CD4-positive, alpha-beta T cell treated with Interleukin-6 for 4 hours (primary cell): ENCODE measurements around the gene ENTHD1.

Source experiments
- DNase-seq: peaks from one replicate; pipeline ENCODE4 v3.0.0-alpha.2; 2020; ENCODE audit warnings: mixed read lengths

The ENTHD1 gene

GRCh38 chr22:39727541-39727940 is 166.0 kb downstream of the ENTHD1 start:
- no peak for DNase-seq

GRCh38 chr22:39725351-39726035 is 168.1 kb downstream of the ENTHD1 start:
- no peak for DNase-seq

- DNase-seq, result no peak
Measured at GRCh38 chr22:39724857-39725256, 168.7 kb downstream of the ENTHD1 start.

DNA sequence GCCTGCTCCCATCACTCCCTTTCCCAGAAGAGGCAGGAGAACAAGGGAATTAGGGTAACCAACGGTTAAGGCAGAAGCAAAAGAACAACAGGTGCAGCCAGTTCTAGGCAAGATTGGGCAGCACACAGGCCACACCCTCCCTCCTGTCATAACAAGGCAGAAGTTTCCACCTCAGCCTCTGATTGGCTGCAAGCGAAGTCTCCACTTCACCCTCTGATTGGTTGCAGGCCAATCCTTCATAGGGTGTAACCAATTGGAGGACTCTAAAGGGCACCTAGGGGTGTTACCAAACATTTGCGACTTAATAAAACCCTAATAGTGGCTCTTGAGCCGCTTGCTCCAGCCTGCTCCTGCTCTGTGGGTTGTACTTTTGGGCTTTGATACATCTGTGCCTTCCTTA is 169.2 kb downstream of the ENTHD1 start:
- DNase-seq, result no peak

- no peak for DNase-seq
Measured at GRCh38 chr22:39723899-39724351, 169.6 kb downstream of the ENTHD1 start.

DNA sequence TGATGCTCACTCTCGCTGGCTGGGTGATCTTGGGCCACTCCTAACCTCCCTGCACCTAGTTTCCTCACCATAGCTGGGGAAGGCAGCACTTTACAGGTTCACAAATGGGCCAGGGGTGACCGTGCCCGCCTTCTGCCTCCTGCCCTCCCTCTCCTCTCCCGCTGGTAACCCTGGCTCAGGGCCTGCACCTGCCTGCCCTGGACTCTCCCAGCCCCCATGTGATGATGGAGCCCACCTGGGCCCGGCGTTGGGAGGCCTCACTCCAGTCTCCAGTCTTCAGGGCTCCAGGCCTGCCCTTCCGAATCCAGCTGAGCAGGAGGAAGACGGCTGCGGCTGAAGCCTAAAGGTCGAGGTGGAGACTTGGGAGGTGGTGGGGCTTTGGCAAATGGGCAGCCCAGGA is 170.1 kb downstream of the ENTHD1 start:
- no peak for DNase-seq

- DNase-seq, result no peak
Measured at GRCh38 chr22:39722501-39722900, 171.1 kb downstream of the ENTHD1 start.

DNA sequence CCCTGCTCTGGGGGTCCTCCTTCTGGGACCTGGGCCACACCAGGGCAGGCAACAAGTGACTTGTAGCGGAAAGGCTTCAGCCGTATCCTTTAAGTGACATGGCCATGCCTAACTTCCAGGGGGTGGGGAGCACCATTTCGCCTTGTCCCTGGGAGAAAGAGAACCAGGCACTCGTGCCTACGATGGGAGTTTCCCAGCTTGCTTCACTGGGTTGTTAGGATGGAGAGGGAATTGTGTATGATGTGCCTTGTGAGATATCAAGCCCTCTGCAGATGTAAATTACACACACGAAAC is 171.6 kb downstream of the ENTHD1 start:
- no peak for DNase-seq

GRCh38 chr22:39721206-39722031 is 172.1 kb downstream of the ENTHD1 start:
- DNase-seq, result no peak

DNA sequence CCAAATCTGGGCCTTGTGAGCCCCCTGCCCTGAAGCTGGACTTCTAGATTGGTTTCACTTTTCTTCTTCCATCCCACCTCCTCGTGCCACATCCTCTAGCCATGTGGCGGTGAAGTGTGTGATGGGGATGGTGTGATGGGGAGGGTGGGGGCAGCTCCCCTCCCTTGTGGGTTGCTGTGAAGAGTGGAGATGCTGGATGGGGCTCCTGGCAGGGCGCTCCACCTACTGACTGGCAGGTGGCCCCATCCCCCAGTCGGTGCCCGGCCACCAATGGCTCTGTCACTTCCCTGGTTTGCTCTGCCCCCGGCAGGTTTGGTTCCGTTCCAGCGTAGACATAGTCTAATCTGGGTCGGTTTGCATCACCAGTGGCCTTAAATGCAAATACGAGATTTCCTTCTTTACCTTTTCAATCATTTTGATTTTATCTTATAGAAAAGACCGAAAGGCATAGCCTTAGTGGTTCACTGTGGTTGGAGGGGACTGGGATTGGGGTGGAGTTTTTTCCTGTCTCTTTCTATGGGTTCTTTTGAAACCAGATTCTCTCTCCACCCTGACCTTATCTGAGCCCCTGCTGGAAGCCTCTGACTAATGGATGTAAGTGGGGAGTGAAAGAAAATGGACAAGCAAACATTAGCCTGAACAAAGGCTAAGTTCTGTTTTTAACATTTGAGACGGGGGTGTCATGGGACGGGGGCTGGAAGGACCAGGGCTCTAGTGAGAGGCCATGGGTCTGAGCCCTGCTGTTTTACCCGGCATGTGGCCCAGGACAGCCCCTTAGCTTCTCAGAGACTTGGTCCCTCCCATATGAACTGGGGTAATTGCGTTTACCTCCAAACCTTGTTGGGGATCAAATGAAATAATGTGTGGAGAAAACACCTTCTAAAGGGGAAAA is 173.8 kb downstream of the ENTHD1 start:
- no peak for DNase-seq

DNA sequence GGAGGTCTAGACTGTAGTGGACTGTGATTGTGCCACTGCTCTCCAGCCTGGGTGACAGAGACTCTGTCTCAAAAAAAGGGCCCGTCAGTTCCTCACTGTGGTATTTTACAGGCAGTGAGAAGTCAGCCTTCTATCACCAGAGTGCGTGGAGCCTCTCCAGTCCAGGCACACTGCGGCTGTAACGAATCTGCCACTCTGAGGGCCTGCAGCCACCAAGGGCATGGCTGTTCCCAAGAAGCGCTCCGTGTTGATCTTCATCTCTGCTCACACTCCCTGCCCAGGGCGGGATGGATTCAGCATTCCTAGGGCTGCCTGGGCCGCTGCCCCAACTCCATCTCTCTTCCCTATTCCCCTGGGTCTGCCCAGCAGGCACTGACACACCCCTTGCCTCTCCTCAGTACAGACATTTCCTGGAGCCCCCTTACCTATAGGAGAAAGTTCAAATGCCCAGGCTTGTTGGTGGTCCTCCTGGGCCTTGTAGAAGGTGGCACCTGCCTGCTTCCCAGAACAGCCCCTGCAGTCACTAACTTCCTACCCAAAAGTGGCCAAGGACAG is 174.6 kb downstream of the ENTHD1 start:
- no peak for DNase-seq

DNA sequence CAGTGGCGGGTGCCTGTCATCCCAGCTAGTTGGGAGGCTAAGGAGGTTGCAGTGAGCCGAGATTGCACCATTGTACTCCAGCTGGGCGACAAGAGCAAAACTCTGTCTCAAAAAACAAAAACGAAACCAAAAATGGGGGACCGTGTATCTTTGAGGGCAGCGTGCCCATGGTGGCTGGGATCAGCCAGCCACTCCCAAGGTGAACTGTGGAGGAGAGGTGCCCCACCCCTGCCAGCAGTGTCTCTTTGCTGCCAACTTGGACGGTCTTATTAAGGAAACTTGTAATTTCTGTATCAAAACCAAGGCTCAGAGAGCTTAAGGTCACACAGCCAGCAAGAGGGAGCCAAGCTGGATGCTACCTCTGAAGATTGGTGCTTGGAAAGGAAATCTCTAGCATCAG is 175.4 kb downstream of the ENTHD1 start:
- DNase-seq, result no peak

GRCh38 chr22:39717099-39717498 is 176.5 kb downstream of the ENTHD1 start:
- DNase-seq, result no peak

- DNase-seq, result no peak
Measured at GRCh38 chr22:39716534-39716933, 177.0 kb downstream of the ENTHD1 start.

- no peak for DNase-seq
Measured at GRCh38 chr22:39715778-39716495, 177.6 kb downstream of the ENTHD1 start.

DNA sequence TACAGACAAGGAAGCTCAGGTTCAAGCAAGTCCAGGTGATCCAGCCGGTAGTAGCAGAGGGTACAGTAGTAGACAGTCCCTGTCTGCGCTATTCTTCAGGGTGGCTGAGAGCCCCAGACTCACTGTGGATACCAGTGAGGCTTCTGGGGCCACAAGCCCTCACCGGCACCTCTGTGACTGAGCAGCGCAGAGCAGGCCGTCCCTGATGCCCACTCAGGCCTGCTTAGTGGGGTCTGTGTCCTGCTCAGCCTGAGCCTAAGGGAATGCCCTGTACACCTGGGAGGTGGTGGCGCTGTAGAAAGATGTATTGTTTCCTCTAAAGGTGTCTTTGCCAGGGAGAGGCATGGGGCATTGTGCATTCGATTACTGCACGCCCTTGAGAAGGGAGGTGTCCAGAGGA is 179.2 kb downstream of the ENTHD1 start:
- DNase-seq, result no peak

DNA sequence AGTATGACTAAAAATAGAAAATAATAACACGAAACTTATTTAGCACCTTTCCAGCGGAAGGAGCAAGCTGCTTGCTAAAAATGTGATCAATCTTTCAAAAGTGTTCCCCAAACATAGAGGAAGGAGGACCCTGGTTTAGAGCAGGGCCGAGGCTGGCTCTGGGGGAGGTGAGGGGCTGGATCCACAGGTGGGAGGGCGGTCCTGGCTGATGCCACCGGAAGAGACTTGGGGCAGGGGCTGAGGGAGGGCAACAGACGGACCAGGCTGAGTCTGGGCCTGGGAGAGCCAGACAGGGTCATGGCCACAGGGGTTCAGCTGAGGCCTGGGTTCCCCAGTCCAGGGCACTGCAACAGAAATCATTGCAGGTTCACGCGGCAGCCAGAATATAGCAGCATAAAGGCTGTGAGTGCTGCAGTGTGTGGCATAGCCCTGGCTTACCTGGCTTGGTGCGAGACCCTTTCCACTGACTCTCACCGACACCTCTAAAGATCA is 179.7 kb downstream of the ENTHD1 start:
- no peak for DNase-seq

GRCh38 chr22:39712751-39713525 is 180.6 kb downstream of the ENTHD1 start:
- DNase-seq, result no peak

DNA sequence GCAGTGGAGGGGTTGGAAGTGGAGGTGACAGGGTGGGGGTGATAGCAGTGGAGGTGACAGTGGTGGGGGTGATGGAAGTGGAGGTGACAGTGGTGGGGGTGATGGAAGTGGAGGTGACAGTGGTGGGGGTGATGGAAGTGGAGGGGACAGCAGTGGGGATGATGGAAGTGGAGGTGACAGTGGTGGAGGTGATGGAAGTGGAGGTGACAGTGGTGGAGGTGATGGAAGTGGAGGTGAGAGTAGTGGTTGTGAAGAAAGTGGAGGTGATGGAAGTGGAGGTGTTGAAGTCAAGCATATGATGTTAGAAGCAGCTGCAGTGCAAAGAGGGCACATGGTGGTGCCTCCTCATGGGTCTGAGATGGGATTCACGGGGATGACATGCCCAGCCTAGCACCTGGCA is 181.5 kb downstream of the ENTHD1 start:
- DNase-seq, result no peak

DNA sequence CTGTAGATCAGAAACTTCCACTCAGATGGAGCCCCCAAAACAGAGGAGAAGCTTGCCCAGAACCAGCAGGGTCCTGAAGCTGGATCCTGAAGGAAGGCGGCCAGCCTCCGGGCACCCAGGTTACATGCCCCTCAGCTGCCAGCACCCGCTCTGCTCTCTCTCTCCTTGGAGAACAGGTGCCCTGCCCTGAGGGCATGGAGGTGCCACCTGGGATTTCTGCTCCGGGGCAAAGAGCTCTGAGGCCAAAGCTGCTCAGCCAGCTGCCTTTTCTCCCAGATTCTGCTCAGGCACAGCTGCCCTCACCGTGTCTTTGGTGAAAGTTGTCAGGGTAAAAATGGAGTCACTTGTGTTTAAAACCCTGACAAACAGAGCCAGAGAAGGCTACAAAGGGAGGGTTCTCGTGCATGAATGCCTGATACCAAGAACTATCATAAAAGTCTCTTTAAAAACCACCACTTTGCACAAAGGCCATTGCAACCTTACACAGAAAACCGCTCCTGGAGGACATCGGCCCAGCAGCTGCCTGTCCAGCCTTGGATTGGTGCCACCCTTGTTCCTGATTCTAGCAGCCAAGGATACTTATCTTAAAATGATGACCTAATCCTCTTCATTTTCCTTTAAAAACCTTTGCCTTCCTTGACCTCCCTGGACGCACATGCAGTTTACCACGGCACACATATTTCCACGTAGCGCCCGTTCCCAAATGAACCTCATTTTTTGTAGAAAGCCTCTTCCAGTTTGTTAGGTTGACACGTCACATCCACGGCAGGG is 183.0 kb downstream of the ENTHD1 start:
- no peak for DNase-seq

DNA sequence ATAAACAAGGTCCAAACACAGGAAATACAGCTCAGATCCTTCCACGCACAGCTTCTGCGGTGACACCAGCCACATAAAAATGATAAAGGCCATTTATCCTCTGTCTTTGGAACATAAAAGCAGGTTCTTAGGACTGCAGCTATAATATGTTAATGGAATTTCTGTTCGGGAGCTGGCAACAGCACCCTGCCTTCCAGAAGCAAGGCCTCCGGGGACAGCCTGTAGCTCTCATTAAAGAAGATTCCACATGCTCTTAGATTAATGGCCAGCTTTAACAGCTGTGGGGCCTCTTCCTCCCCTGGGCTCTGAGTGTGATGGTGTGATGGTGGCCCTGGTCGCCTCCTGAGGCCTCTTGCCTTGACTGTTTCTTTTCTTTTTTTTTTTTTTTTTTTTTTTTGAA is 185.7 kb downstream of the ENTHD1 start:
- no peak for DNase-seq
